Left lung (tissue), 10 donors: ENCODE measurements around the gene NUB1. TPM values are rescaled to one million over a fixed set of nuclear protein-coding genes. Genes with fewer than 3 reads are reported as not detected.

ENCODE experiments used
- ATAC-seq: fragments of 200-7000 bp; cut with Tn5 transposase; one replicate; pipeline ENCODE4 v1.9.1; 2020; ENCODE audit warnings: moderate library complexity
- DNase-seq, 4 donors: peaks; one replicate each; pipeline ENCODE4 v3.0.0-alpha.2; 2013 to 2020
- H3K27ac ChIP-seq, 2 donors: fragments of 200-600 bp; sonication (generic) in 1 of 2; one replicate each; pipeline versions ENCODE4 v1.5.0 to v1.8.0; 2020 to 2021
- H3K27me3 ChIP-seq, 2 donors: fragments of 200-600 bp; sonication (generic) in 1 of 2; one replicate each; pipeline versions ENCODE4 v1.5.0 to v1.8.0; 2020 to 2021
- H3K36me3 ChIP-seq, 2 donors: fragments of 200-600 bp; sonication (generic) in 1 of 2; one replicate each; pipeline versions ENCODE4 v1.5.0 to v1.8.0; 2020 to 2021
- H3K4me1 ChIP-seq, 2 donors: fragments of 200-600 bp; one replicate each; pipeline ENCODE4 v1.8.0; 2021
- H3K4me3 ChIP-seq, 2 donors: fragments of 200-600 bp; sonication (generic) in 1 of 2; one replicate each; pipeline versions ENCODE4 v1.5.0 to v1.8.0; 2020 to 2021; ENCODE audit warnings: mild to moderate bottlenecking in 1 of 2
- H3K9me3 ChIP-seq, 2 donors: fragments of 200-600 bp; sonication (generic) in 1 of 2; one replicate each; pipeline versions ENCODE4 v1.5.0 to v1.8.0; 2020 to 2021
- intact Hi-C, 2 donors: fragments of 100-400 bp; cut with DNase I; formaldehyde crosslinking; loops; one replicate each; pipeline versions ENCODE4 v1.11.2 to v1.14.2; 2022
- polyA plus RNA-seq, 6 donors: library from polyadenylated mRNA; unstranded; fragments of 120-200 nt; gene quantifications; one replicate each; pipeline ENCODE4 v1.2.1, GENCODE V29; 2013; ENCODE audit not compliant: insufficient read length in 6 of 6
- total RNA-seq, 2 donors: library from RNA; stranded (reverse); fragmentation: NEBNext Ultra II Directional; extraction: Animal tissue kit (Norgen Biotek cat#: 25700); gene quantifications; one replicate each; pipeline ENCODE4 v1.2.1, GENCODE V29; 2021
- TF ChIP-seq, protein P1 (sequence below), 2 donors: fragments of 200-600 bp; sonication (generic) in 1 of 2; IDR thresholded peaks; one replicate each; pipeline versions ENCODE4 v1.5.0 to v1.8.0; 2021; ENCODE audit warnings: antibody characterized with exemption in 2 of 2
- donor health status: DM: no; HTN: yes; CAD: no.
- donor health status: DM: no; HTN: no; CAD: no.

Gene NUB1
- total and polyA plus RNA-seq, 8 donors, result 40.9 to 81.8 (median 72.0) TPM

- ATAC-seq, result peak; percentile 24
- TF ChIP-seq, protein P1, sequence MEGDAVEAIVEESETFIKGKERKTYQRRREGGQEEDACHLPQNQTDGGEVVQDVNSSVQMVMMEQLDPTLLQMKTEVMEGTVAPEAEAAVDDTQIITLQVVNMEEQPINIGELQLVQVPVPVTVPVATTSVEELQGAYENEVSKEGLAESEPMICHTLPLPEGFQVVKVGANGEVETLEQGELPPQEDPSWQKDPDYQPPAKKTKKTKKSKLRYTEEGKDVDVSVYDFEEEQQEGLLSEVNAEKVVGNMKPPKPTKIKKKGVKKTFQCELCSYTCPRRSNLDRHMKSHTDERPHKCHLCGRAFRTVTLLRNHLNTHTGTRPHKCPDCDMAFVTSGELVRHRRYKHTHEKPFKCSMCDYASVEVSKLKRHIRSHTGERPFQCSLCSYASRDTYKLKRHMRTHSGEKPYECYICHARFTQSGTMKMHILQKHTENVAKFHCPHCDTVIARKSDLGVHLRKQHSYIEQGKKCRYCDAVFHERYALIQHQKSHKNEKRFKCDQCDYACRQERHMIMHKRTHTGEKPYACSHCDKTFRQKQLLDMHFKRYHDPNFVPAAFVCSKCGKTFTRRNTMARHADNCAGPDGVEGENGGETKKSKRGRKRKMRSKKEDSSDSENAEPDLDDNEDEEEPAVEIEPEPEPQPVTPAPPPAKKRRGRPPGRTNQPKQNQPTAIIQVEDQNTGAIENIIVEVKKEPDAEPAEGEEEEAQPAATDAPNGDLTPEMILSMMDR (IDR thresholded peaks at IDR 0.05), result no peak
- peaks cover 13 to 30% of the 10 kb centered on the region in 2 donors for H3K4me1 ChIP-seq
- H3K9me3 ChIP-seq, result no peaks in the 10 kb centered on the region
- peak overlapping the region in 1 of 2 donors; percentile 34 for H3K4me3 ChIP-seq
- H3K36me3 ChIP-seq, result no peaks in the 10 kb centered on the region
- H3K27ac ChIP-seq, result peak overlapping the region in 1 of 2 donors; percentile 55
- peak in 2 of 4 donors; percentile 57 to 76 for DNase-seq
- peaks cover 33 to 83% of the 10 kb centered on the region in 2 donors for H3K27me3 ChIP-seq
- intact Hi-C loops, result no loop called here
These were observed 67.4 kb downstream of the NUB1 start for GRCh38 chr7:151408839-151409666.

DNA sequence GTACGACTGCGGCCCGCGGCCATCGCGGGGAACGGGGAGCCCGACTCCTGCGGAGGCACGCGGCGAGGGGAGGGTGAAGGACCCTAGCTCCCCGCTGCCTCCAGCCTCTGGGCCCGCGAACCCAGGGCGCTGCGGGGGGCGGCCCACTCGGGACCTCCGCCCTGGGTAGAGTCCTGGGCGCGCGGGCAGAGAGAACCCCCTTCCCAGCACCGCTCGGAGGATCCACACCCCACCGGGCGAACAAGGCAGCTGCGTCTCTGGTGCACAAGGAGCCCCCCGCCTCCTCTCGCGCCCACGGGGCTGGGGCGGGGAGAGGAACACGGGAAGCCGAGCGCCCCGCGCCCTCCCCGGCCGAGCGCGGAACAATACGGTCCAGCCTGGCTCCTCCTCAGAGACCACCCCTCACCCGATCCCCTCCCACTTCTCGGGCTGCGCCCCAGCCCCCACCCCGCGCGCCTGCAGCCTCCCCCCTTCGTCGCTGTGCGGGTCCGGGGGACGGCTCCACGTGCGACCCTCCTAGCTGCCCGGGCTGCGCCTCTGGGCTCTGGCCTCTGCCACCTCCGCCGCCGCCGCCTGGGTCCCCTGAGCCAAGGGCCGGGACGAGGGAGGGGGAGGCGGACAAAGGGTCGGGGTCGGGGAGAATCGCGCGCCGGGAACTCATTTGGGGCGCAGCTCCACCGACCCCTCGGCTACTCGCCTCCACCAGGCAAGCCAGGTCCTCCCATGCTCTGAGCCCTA, 68.2 kb downstream of the NUB1 start, which contains the start of gene WDR86:
TSS of gene WDR86 (minus strand) at position 372 of the 738 bp plus-strand sequence. CDS start 449 bp downstream, outside the sequence.
- Histone ChIP-seq H3K27ac (peak within 1 kb of the TSS in 1 of 2 donors; percentile 55), H3K27me3 (peaks cover 33 to 82% of the 10 kb centered on the region in 2 donors), H3K4me1 (peaks cover 13 to 24% of the 10 kb centered on the region in 2 donors), H3K9me3 (no peaks in the 10 kb centered on the region), H3K4me3 (peak within 1 kb of the TSS; percentile 9 to 34), H3K36me3 (no peaks in the 10 kb centered on the region)
- TF ChIP-seq, protein P1 (IDR thresholded peaks at IDR 0.05), result no peak
- ATAC-seq, result peak; percentile 23
- intact Hi-C loops, result no loop called here
- DNase-seq, result peak in 2 of 4 donors; percentile 77 to 86

DNA sequence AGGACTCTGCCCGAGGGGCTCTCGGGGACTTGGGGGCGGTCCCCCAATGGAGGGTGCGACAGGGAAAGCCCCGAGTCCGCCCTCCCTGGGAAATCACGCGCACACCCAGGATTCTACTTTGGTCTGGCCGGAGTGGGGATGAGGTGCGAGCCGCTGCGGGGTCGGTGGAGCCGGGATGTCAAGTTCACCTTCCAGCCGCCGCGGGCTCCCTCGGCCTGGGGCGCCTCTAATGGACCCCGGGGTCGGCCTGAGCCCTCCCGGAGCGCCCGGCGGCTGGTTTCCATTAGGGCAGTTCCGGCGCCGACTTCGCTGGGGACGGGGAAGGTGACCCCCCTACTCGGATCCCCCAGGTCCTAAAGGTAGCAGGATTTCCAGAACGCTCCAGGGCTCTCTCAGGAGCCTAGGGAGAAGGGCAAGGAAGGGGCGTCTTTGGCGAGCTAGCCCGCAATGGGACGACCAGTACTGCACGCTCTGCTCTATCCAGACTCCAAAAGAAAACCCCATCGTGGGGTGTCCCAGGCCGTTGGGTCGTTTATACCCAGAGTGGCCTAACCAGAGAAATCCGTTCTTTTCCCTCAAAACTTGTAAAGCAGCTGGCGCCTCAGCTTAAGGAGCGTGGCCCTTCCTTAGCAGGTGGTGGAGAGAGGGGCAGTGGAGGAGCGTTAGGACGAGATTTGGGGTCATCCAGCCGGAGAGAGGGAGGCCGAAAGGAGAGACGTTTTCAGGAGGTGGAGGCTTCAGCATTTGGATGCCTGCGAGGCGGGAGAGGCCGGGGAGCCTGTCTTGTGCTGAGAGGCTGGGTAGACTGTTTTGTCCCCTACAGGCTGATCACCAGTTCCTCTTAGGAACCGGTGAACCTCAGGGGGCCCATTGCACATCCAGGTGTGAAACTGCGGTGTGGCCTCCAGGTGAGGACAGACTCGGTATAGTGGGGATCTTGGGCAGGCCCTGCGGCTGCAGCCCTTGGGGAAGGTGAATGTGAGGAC, 69.1 kb downstream of the NUB1 start:
- DNase-seq, result peak in 2 of 4 donors; percentile 61 to 79
- intact Hi-C loops, result no loop called here
- H3K36me3 ChIP-seq, result no peaks in the 10 kb centered on the region
- ATAC-seq, result peak; percentile 15
- peaks cover 13 to 26% of the 10 kb centered on the region in 2 donors for H3K4me1 ChIP-seq
- H3K27ac ChIP-seq, result no peak overlapping the region
- TF ChIP-seq, protein P1 (IDR thresholded peaks at IDR 0.05), result no peak
- peaks cover 33 to 73% of the 10 kb centered on the region in 2 donors for H3K27me3 ChIP-seq
- peak overlapping the region; percentile 9 to 34 for H3K4me3 ChIP-seq
- H3K9me3 ChIP-seq, result no peaks in the 10 kb centered on the region

DNA sequence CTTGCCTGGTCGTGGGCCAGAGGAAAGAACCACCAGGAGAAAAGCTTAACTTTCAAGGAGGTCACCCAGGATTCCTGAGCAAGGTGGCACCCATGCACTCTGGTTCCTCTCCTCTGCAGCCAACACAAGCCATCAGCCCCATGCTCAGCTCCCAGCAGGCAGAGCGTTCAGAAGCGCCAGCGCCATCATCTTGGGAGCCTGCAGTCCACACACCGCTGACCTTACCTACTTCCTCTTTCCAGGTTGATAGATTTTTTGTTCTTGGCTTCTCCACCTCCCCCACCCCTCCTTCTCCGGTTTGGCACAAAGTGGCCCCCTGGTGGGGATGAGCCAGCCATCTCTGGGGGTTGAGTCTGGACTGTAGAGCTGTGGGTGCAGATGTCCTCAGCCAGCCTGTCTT, 69.9 kb downstream of the NUB1 start:
- intact Hi-C loops, result no loop called here
- DNase-seq, result no peak
- TF ChIP-seq, protein P1 (IDR thresholded peaks at IDR 0.05), result no peak

More for the DNA sequence above, 69.9 kb downstream of the NUB1 start:
- H3K36me3 ChIP-seq, result no peaks in the 10 kb centered on the region
- H3K27ac ChIP-seq, result no peak overlapping the region
- no peak for ATAC-seq
- peaks cover 13 to 35% of the 10 kb centered on the region in 2 donors for H3K4me1 ChIP-seq
- H3K9me3 ChIP-seq, result no peaks in the 10 kb centered on the region
- peaks cover 33 to 68% of the 10 kb centered on the region in 2 donors for H3K27me3 ChIP-seq
- H3K4me3 ChIP-seq, result no peak overlapping the region
